ENCODE data around the gene FIBCD1. TPM values are rescaled to one million over a fixed set of nuclear protein-coding genes. Genes with fewer than 3 reads are reported as not detected.
"Not testable (repeated sequence)": the region's sequence is repeated elsewhere in the genome, so short reads cannot be mapped to it uniquely, and the experiment has no call there.

FIBCD1 gene
- total RNA-seq, 1 experiment from 2014 or later: 6.6 TPM

DNA sequence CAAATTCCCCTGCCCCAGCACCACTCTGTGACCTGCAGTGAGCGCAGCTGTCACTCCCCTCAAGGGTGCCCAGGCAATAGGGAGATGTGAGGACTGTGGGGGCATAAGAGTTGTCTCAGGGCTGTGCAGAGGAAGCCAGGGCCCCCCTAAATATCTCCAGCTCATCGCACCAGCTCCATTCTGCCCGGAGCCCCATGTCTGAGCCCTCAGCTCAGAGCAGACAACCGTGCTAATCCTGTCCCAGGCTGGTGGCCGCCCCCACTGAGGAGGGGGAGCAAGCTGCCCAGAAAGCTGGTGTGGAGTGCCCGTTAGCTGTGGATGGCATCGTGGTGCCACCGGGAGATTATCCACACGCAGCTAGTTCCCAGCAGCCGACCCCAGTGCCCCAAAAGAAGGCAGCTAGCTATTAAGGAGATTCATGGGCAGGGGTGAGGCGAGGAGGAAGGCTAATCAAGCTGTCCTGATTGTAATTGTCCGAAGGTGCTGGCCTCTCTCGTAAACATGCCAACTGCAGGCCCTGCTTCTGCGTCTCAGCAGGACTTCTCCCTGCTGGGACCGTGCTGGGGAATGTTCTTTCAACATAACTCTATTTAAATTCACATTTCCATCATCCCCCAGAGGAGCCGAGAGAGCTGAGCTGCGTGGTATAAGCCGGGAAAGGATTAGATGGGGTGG is 17.0 kb upstream of the FIBCD1 start (continued):
- TF ChIP-seq IRF2 (CRISPR knock-in tag; IDR thresholded peaks at IDR 0.05; ENCODE audit: borderline replicate concordance, low read depth) (no peak), TEAD4 (CRISPR knock-in tag; IDR thresholded peaks at IDR 0.05) (no peak), KAT7 (CRISPR knock-in tag; IDR thresholded peaks at IDR 0.05; ENCODE audit: borderline replicate concordance) (no peak), MYBL2 (CRISPR knock-in tag; IDR thresholded peaks at IDR 0.05) (no peak)

DNA sequence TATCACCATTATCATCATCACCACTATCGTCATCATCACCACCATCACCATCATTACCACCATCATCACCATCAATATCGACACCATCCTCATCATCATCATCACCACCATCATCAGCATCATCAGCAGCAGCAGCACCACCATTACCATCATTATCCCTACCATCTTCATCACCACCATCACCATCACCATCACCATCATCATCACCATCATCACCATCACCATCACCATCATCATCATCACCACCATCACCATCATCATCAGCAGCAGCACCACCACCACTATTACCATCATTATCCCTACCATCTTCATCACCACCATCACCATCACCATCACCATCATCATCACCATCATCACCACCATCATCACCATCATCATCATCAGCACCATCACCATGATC is 15.9 kb upstream of the FIBCD1 start:
- ATAC-seq; H3K4me1 Mint-ChIP-seq; H3K27ac Mint-ChIP-seq; DNase-seq (ENCODE audit: low spot score); CTCF ChIA-PET; H3K4me3 Mint-ChIP-seq; POLR2A ChIA-PET; H3K36me3 Mint-ChIP-seq: not testable (repeated sequence)
- Mint-ChIP-seq H3K27me3 (ENCODE audit: low read depth) (peaks cover 12% of the 10 kb centered on the region), H3K9me3 (peaks cover 22% of the 10 kb centered on the region)

DNA sequence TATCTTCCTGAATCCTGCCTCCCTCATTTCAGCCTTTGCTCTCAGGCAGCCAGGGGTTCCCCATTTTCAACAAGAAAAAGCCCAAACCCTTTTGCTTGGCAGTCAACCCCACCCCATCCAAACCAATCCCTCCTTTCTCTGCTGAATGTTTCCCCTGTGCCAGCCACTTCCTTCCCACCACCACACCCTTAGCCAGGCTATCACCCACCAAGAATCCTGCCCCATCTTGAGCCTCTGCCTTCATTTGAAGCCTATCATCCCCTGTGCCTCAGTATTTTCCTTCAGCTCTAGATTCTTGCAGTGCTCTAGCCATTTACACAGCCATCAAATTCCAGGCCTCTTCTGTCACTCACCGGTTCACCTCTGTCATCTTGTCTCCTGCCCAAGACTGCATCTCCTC is 15.3 kb upstream of the FIBCD1 start:
- DNase-seq (ENCODE audit: low spot score) (no peak), ATAC-seq (no peak)
- no peak overlapping the region for H3K4me3 Mint-ChIP-seq
- peaks cover 27% of the 10 kb centered on the region for H3K9me3 Mint-ChIP-seq
- TF ChIP-seq, protein P1, sequence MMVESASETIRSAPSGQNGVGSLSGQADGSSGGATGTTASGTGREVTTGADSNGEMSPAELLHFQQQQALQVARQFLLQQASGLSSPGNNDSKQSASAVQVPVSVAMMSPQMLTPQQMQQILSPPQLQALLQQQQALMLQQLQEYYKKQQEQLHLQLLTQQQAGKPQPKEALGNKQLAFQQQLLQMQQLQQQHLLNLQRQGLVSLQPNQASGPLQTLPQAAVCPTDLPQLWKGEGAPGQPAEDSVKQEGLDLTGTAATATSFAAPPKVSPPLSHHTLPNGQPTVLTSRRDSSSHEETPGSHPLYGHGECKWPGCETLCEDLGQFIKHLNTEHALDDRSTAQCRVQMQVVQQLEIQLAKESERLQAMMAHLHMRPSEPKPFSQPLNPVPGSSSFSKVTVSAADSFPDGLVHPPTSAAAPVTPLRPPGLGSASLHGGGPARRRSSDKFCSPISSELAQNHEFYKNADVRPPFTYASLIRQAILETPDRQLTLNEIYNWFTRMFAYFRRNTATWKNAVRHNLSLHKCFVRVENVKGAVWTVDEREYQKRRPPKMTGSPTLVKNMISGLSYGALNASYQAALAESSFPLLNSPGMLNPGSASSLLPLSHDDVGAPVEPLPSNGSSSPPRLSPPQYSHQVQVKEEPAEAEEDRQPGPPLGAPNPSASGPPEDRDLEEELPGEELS (CRISPR knock-in tag; IDR thresholded peaks at IDR 0.05): no peak
- TF ChIP-seq NFYB (CRISPR knock-in tag; conservative IDR thresholded peaks at IDR 0.05; ENCODE audit: low read depth) (no peak), GABPB1 (CRISPR knock-in tag; IDR thresholded peaks at IDR 0.05) (no peak), JUN (CRISPR knock-in tag; IDR thresholded peaks at IDR 0.05) (no peak), ZNF423 (CRISPR knock-in tag; IDR thresholded peaks at IDR 0.05) (no peak), ZNF416 (CRISPR knock-in tag; IDR thresholded peaks at IDR 0.05) (no peak), NR2C2 (CRISPR knock-in tag; IDR thresholded peaks at IDR 0.05) (no peak)
- TF ChIP-seq, protein P2, sequence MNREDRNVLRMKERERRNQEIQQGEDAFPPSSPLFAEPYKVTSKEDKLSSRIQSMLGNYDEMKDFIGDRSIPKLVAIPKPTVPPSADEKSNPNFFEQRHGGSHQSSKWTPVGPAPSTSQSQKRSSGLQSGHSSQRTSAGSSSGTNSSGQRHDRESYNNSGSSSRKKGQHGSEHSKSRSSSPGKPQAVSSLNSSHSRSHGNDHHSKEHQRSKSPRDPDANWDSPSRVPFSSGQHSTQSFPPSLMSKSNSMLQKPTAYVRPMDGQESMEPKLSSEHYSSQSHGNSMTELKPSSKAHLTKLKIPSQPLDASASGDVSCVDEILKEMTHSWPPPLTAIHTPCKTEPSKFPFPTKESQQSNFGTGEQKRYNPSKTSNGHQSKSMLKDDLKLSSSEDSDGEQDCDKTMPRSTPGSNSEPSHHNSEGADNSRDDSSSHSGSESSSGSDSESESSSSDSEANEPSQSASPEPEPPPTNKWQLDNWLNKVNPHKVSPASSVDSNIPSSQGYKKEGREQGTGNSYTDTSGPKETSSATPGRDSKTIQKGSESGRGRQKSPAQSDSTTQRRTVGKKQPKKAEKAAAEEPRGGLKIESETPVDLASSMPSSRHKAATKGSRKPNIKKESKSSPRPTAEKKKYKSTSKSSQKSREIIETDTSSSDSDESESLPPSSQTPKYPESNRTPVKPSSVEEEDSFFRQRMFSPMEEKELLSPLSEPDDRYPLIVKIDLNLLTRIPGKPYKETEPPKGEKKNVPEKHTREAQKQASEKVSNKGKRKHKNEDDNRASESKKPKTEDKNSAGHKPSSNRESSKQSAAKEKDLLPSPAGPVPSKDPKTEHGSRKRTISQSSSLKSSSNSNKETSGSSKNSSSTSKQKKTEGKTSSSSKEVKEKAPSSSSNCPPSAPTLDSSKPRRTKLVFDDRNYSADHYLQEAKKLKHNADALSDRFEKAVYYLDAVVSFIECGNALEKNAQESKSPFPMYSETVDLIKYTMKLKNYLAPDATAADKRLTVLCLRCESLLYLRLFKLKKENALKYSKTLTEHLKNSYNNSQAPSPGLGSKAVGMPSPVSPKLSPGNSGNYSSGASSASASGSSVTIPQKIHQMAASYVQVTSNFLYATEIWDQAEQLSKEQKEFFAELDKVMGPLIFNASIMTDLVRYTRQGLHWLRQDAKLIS (CRISPR knock-in tag; IDR thresholded peaks at IDR 0.05; ENCODE audit: borderline replicate concordance): no peak
- TF ChIP-seq, protein P3, sequence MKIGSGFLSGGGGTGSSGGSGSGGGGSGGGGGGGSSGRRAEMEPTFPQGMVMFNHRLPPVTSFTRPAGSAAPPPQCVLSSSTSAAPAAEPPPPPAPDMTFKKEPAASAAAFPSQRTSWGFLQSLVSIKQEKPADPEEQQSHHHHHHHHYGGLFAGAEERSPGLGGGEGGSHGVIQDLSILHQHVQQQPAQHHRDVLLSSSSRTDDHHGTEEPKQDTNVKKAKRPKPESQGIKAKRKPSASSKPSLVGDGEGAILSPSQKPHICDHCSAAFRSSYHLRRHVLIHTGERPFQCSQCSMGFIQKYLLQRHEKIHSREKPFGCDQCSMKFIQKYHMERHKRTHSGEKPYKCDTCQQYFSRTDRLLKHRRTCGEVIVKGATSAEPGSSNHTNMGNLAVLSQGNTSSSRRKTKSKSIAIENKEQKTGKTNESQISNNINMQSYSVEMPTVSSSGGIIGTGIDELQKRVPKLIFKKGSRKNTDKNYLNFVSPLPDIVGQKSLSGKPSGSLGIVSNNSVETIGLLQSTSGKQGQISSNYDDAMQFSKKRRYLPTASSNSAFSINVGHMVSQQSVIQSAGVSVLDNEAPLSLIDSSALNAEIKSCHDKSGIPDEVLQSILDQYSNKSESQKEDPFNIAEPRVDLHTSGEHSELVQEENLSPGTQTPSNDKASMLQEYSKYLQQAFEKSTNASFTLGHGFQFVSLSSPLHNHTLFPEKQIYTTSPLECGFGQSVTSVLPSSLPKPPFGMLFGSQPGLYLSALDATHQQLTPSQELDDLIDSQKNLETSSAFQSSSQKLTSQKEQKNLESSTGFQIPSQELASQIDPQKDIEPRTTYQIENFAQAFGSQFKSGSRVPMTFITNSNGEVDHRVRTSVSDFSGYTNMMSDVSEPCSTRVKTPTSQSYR (CRISPR knock-in tag; IDR thresholded peaks at IDR 0.05): no peak
- peaks cover 4% of the 10 kb centered on the region for H3K36me3 Mint-ChIP-seq
- POLR2A ChIA-PET: interaction anchor here (0.6 kb wide), 1 partner anchor 36 kb away, joined by 3 read pairs; no protein-coding TSS in a partner anchor
- peaks cover 18% of the 10 kb centered on the region for H3K27me3 Mint-ChIP-seq (ENCODE audit: low read depth)
- no peaks in the 10 kb centered on the region for H3K4me1 Mint-ChIP-seq
- CTCF ChIA-PET: interaction anchor here (1.4 kb wide), 1 partner anchor 44 kb away, joined by 3 read pairs; no protein-coding TSS in a partner anchor
- H3K27ac Mint-ChIP-seq: no peak overlapping the region
